ENCODE results near the gene MAX. TPM values are rescaled to one million over a fixed set of nuclear protein-coding genes. Genes with fewer than 3 reads are reported as not detected.
A peak's percentile ranks its signal among the peaks of the same experiment; 100 is the strongest.

The MAX gene
- total and polyA plus RNA-seq, 7 experiments from 2014 or later: 145 to 236 (median 193) TPM

DNA sequence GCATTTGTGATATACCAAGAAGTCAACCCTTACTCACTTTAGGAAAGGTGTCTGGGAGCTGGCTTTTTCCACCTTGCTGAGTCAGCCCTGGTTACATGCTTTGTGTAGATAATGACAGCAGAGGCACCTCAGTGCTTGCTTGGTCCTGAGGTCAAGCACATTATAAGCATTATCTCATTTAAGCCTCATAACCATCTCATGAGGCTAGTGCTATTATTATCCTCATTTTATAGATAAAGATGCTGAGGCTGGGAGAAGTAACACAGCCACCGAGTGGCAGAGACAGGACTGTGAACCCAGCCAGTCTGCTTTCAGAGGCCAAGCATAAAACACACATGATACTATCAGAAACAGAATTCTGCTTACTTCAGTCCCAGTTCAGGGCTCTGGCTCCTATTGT lies 29.4 kb downstream of the MAX start:
- H3K4me3 ChIP-seq (ENCODE audit: low read length): no peak overlapping the region
- H3K36me3 Mint-ChIP-seq: peaks cover 9 to 64% (median 23%) of the 10 kb centered on the region in 5 donors
- no peaks in the 10 kb centered on the region for H3K9me3 Mint-ChIP-seq
- H3K27ac Mint-ChIP-seq: peak overlapping the region in 4 of 9 donors; percentile 56 to 62 (median 60)
- H3K4me1 Mint-ChIP-seq: peaks cover 17 to 37% (median 25%) of the 10 kb centered on the region in 7 donors
- DNase-seq: no peak
- no peak overlapping the region for H3K4me3 Mint-ChIP-seq
- H3K27me3 Mint-ChIP-seq: no peaks in the 10 kb centered on the region
- CTCF ChIA-PET: no interaction called here
- no peaks in the 10 kb centered on the region for H3K4me1 ChIP-seq (ENCODE audit: control insufficient read depth in 2 of 2, insufficient read depth in 2 of 2, low read length in 2 of 2)
- POLR2A ChIA-PET: interaction anchor here (1.6 kb wide), 1 partner anchor 28 kb away, joined by 5 read pairs; no protein-coding TSS in a partner anchor
- no peaks in the 10 kb centered on the region for H3K9me3 ChIP-seq (ENCODE audit: control insufficient read depth in 2 of 3, low read length in 3 of 3)
- ATAC-seq: no peak
- intact Hi-C loops (cut with micrococcal nuclease): no loop called here
- peaks cover 0 to 74% (median 11%) of the 10 kb centered on the region in 3 experiments for H3K36me3 ChIP-seq (ENCODE audit: control insufficient read depth in 2 of 3, insufficient read depth in 3 of 3, low read length in 3 of 3)
- no peak overlapping the region for H3K27ac ChIP-seq (ENCODE audit: low read depth, low read length)
- H3K27me3 ChIP-seq (ENCODE audit: control insufficient read depth in 2 of 2, insufficient read depth in 2 of 2, low read length in 2 of 2): no peaks in the 10 kb centered on the region

DNA sequence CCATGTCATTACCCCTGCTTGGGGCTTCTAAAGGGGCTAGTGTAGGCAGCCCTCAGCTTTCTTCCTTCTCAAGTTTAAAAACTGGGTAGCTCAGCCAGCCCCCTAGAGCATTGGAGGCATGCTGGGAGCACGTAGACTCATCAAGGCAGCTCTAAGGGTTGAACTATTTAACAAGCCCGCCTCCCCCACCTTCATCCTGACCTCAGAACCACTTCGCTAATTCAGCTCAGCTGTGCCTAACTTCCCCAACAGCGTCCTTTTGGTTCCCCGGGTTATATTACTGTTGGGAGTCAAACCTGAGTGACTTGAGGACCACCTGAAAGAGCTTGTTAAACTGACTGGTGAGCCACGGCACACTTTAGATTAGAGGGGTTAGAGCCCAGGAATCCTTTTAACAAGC lies 30.1 kb downstream of the MAX start:
- H3K4me3 ChIP-seq (ENCODE audit: low read length): no peak overlapping the region
- no peaks in the 10 kb centered on the region for H3K4me1 ChIP-seq (ENCODE audit: control insufficient read depth in 2 of 2, insufficient read depth in 2 of 2, low read length in 2 of 2)
- peaks cover 17 to 37% (median 24%) of the 10 kb centered on the region in 7 donors for H3K4me1 Mint-ChIP-seq
- H3K27me3 Mint-ChIP-seq: no peaks in the 10 kb centered on the region
- no peaks in the 10 kb centered on the region for H3K9me3 Mint-ChIP-seq
- no peaks in the 10 kb centered on the region for H3K9me3 ChIP-seq (ENCODE audit: control insufficient read depth in 2 of 3, low read length in 3 of 3)
- ATAC-seq (no peak), DNase-seq (no peak)
- H3K27ac ChIP-seq (ENCODE audit: low read depth, low read length): no peak overlapping the region
- H3K4me3 Mint-ChIP-seq: no peak overlapping the region
- H3K36me3 ChIP-seq (ENCODE audit: control insufficient read depth in 2 of 3, insufficient read depth in 3 of 3, low read length in 3 of 3): peaks cover 0 to 74% (median 11%) of the 10 kb centered on the region in 3 experiments
- intact Hi-C loops (cut with micrococcal nuclease): no loop called here
- ChIA-PET CTCF (no interaction called here), POLR2A (no interaction called here)
- H3K27me3 ChIP-seq (ENCODE audit: control insufficient read depth in 2 of 2, insufficient read depth in 2 of 2, low read length in 2 of 2): no peaks in the 10 kb centered on the region
- H3K27ac Mint-ChIP-seq: peak overlapping the region in 4 of 9 donors; percentile 12 to 76 (median 50)
- peaks cover 12 to 63% (median 24%) of the 10 kb centered on the region in 5 donors for H3K36me3 Mint-ChIP-seq

DNA sequence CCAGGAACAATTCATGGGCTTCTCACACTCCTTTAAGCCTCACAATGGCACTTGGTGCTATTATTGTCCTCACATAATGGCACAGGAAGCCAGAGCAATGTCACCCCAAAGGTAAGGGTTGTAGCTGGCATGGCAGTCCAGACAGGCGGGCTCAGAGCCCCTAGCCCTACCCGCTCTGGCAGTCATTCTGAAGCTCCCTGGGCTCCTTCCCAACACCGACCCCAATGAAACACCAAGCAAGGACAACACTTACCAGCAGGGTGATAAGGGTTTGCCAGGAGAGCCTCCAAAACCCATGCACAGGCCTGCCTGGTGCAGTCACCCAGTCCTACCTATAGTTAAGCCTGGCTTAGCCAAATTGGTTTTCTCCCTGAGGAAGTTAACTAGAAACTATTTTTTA lies 30.8 kb downstream of the MAX start:
- H3K27ac Mint-ChIP-seq: peak overlapping the region in 1 of 9 donors; percentile 45

DNA sequence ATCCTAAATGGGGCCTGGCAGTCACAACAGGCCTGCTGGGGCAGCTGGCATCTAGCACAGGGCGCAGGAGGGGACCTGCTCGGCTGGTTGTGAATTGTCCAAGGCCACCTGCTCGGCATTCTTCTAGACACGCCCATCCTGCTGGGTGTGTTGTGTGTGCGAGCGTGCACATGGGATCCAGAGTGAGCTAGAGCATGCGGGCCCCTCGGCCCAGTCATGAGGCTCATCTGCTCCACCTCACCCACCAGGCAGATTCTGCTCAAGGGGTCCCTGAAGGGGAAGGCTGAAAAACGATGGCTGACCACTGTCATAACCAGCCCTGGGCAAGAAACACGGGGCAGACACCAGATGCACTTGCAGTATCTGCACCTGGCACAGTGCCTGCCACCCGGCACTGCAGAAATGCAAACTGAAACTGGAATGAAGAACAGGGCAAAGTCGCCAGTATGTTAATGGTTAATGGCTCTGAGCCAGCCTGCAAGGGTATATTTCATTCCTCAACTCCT lies 31.8 kb downstream of the MAX start:
- Mint-ChIP-seq H3K27ac (no peak overlapping the region), H3K9me3 (no peaks in the 10 kb centered on the region), H3K4me1 (peaks cover 12 to 25% (median 19%) of the 10 kb centered on the region in 7 donors), H3K36me3 (peaks cover 10 to 61% (median 20%) of the 10 kb centered on the region in 5 donors), H3K4me3 (no peak overlapping the region), H3K27me3 (no peaks in the 10 kb centered on the region)
- intact Hi-C loops (cut with micrococcal nuclease): no loop called here
- H3K36me3 ChIP-seq (ENCODE audit: control insufficient read depth in 2 of 3, insufficient read depth in 3 of 3, low read length in 3 of 3): peaks cover 0 to 68% (median 6%) of the 10 kb centered on the region in 3 experiments
- no peak overlapping the region for H3K4me3 ChIP-seq (ENCODE audit: low read length)
- no peak overlapping the region for H3K27ac ChIP-seq (ENCODE audit: low read depth, low read length)
- DNase-seq (no peak), ATAC-seq (no peak)
- CTCF ChIA-PET: no interaction called here
- no peaks in the 10 kb centered on the region for H3K9me3 ChIP-seq (ENCODE audit: control insufficient read depth in 2 of 3, low read length in 3 of 3)
- POLR2A ChIA-PET: no interaction called here
- H3K4me1 ChIP-seq (ENCODE audit: control insufficient read depth in 2 of 2, insufficient read depth in 2 of 2, low read length in 2 of 2): no peaks in the 10 kb centered on the region
- no peaks in the 10 kb centered on the region for H3K27me3 ChIP-seq (ENCODE audit: control insufficient read depth in 2 of 2, insufficient read depth in 2 of 2, low read length in 2 of 2)

More for the DNA sequence above, 30.8 kb downstream of the MAX start:
- H3K36me3 Mint-ChIP-seq: peaks cover 10 to 61% (median 22%) of the 10 kb centered on the region in 5 donors
- CTCF ChIA-PET: interaction anchor here (0.6 kb wide), 1 partner anchor 33 kb away, joined by 3 read pairs; no protein-coding TSS in a partner anchor
- ATAC-seq (no peak), DNase-seq (no peak)
- intact Hi-C loops (cut with micrococcal nuclease): no loop called here
- H3K27ac ChIP-seq (ENCODE audit: low read depth, low read length): no peak overlapping the region
- no peaks in the 10 kb centered on the region for H3K9me3 Mint-ChIP-seq
- no peaks in the 10 kb centered on the region for H3K9me3 ChIP-seq (ENCODE audit: control insufficient read depth in 2 of 3, low read length in 3 of 3)
- peaks cover 17 to 34% (median 23%) of the 10 kb centered on the region in 7 donors for H3K4me1 Mint-ChIP-seq
- POLR2A ChIA-PET: interaction anchor here (0.5 kb wide), 1 partner anchor 1670 kb away, joined by 3 read pairs; no protein-coding TSS in a partner anchor
- H3K4me3 ChIP-seq (ENCODE audit: low read length): no peak overlapping the region
- no peaks in the 10 kb centered on the region for H3K27me3 Mint-ChIP-seq
- no peaks in the 10 kb centered on the region for H3K4me1 ChIP-seq (ENCODE audit: control insufficient read depth in 2 of 2, insufficient read depth in 2 of 2, low read length in 2 of 2)
- H3K36me3 ChIP-seq (ENCODE audit: control insufficient read depth in 2 of 3, insufficient read depth in 3 of 3, low read length in 3 of 3): peaks cover 0 to 68% (median 7%) of the 10 kb centered on the region in 3 experiments
- no peaks in the 10 kb centered on the region for H3K27me3 ChIP-seq (ENCODE audit: control insufficient read depth in 2 of 2, insufficient read depth in 2 of 2, low read length in 2 of 2)
- no peak overlapping the region for H3K4me3 Mint-ChIP-seq

GRCh38 chr14:65069874-65070413 lies 32.4 kb downstream of the MAX start:
- intact Hi-C loops (cut with micrococcal nuclease): no loop called here
- Histone ChIP-seq H3K4me1 (ENCODE audit: control insufficient read depth in 2 of 2, insufficient read depth in 2 of 2, low read length in 2 of 2) (no peaks in the 10 kb centered on the region), H3K27ac (ENCODE audit: low read depth, low read length) (no peak overlapping the region), H3K27me3 (ENCODE audit: control insufficient read depth in 2 of 2, insufficient read depth in 2 of 2, low read length in 2 of 2) (no peaks in the 10 kb centered on the region), H3K36me3 (ENCODE audit: control insufficient read depth in 2 of 3, insufficient read depth in 3 of 3, low read length in 3 of 3) (peaks cover 0 to 73% (median 6%) of the 10 kb centered on the region in 3 experiments), H3K4me3 (ENCODE audit: low read length) (no peak overlapping the region), H3K9me3 (ENCODE audit: control insufficient read depth in 2 of 3, low read length in 3 of 3) (no peaks in the 10 kb centered on the region)
- peaks cover 12 to 61% (median 22%) of the 10 kb centered on the region in 5 donors for H3K36me3 Mint-ChIP-seq
- no peaks in the 10 kb centered on the region for H3K9me3 Mint-ChIP-seq
- peak overlapping the region in 2 of 9 donors; percentile 21 to 65 for H3K27ac Mint-ChIP-seq
- H3K4me1 Mint-ChIP-seq: peaks cover 6 to 19% (median 13%) of the 10 kb centered on the region in 7 donors
- H3K27me3 Mint-ChIP-seq: no peaks in the 10 kb centered on the region
- ATAC-seq (no peak), DNase-seq (no peak)
- no peak overlapping the region for H3K4me3 Mint-ChIP-seq
- POLR2A ChIA-PET: no interaction called here
- CTCF ChIA-PET: no interaction called here

DNA sequence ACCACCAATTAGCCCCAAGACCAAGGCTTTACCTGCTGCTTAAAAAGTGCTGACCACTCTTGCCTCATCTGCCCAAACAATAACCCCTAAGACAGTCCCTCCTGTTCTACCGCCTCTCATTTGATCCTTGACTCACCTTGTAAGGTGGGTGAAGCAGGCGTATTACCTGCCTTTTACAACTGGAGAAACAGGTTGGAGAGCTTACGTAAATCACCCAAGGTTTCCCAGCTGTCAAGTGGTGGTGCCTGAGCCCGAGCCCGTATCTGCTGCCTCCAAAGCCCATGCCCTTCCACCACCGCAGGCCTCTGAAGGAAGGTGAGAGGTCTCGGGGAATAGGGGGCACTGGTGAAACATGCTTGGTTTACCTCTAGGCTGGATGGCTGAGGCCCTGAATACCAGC lies 36.6 kb downstream of the MAX start:
- DNase-seq: no peak
- ChIA-PET CTCF (no interaction called here), POLR2A (interaction anchor here (0.7 kb wide), 1 partner anchor 9 kb away, joined by 4 read pairs; no protein-coding TSS in a partner anchor)
- Histone ChIP-seq H3K4me1 (ENCODE audit: control insufficient read depth in 2 of 2, insufficient read depth in 2 of 2, low read length in 2 of 2) (no peaks in the 10 kb centered on the region), H3K27me3 (ENCODE audit: control insufficient read depth in 2 of 2, insufficient read depth in 2 of 2, low read length in 2 of 2) (no peaks in the 10 kb centered on the region), H3K9me3 (ENCODE audit: control insufficient read depth in 2 of 3, low read length in 3 of 3) (no peaks in the 10 kb centered on the region), H3K36me3 (ENCODE audit: control insufficient read depth in 2 of 3, insufficient read depth in 3 of 3, low read length in 3 of 3) (peaks cover 0 to 89% (median 3%) of the 10 kb centered on the region in 3 experiments), H3K4me3 (ENCODE audit: low read length) (no peak overlapping the region), H3K27ac (ENCODE audit: low read depth, low read length) (no peak overlapping the region)
- peaks cover 16 to 82% (median 52%) of the 10 kb centered on the region in 5 donors for H3K36me3 Mint-ChIP-seq
- H3K27ac Mint-ChIP-seq: peak overlapping the region in 1 of 9 donors; percentile 42
- ATAC-seq: no peak
- peaks cover 0 to 4% (median 0%) of the 10 kb centered on the region in 7 donors for H3K4me1 Mint-ChIP-seq
- no peaks in the 10 kb centered on the region for H3K9me3 Mint-ChIP-seq
- intact Hi-C loops (cut with micrococcal nuclease): no loop called here
- no peaks in the 10 kb centered on the region for H3K27me3 Mint-ChIP-seq
- H3K4me3 Mint-ChIP-seq: no peak overlapping the region

Data from naive thymus-derived CD4-positive, alpha-beta T cell (primary cell).